ENCODE results near the gene EREG.

The EREG gene

GRCh38 chr4:74379912-74380311 lies 15.0 kb downstream of the EREG start:
- Histone ChIP-seq H3K4me3 (ENCODE audit: low read depth, low read length) (no peak overlapping the region), H3K27ac (no peak overlapping the region), H3K27me3 (replicated peaks) (no peaks in the 10 kb centered on the region), H3K36me3 (replicated peaks) (no peaks in the 10 kb centered on the region)
- in situ Hi-C loops (cut with HindIII; ENCODE audit: low pct_ligation_motif_present, low sequenced_read_pairs), result loop anchor here (25.0 kb wide), 1 partner anchor 157 kb away; no protein-coding TSS in a partner anchor
- no peak for DNase-seq
- no peak for TF ChIP-seq CTCF (IDR thresholded peaks at IDR 0.05; ENCODE audit: low read depth, low read length, missing control alignments)

GRCh38 chr4:74385386-74385785 lies 20.4 kb downstream of the EREG start:
- H3K36me3 ChIP-seq (replicated peaks), result no peaks in the 10 kb centered on the region
- H3K4me3 ChIP-seq (ENCODE audit: low read depth, low read length), result no peak overlapping the region
- no peak for TF ChIP-seq CTCF (IDR thresholded peaks at IDR 0.05; ENCODE audit: low read depth, low read length, missing control alignments)
- H3K27ac ChIP-seq, result no peak overlapping the region
- no peaks in the 10 kb centered on the region for H3K27me3 ChIP-seq (replicated peaks)
- in situ Hi-C loops (cut with HindIII; ENCODE audit: low pct_ligation_motif_present, low sequenced_read_pairs), result loop anchor here (25.0 kb wide), 1 partner anchor 152 kb away; no protein-coding TSS in a partner anchor
- no peak for DNase-seq

- Histone ChIP-seq H3K4me3 (ENCODE audit: low read depth, low read length) (no peak overlapping the region), H3K27ac (no peak overlapping the region), H3K36me3 (replicated peaks) (no peaks in the 10 kb centered on the region), H3K27me3 (replicated peaks) (no peaks in the 10 kb centered on the region)
- no peak for DNase-seq
- in situ Hi-C loops (cut with HindIII; ENCODE audit: low pct_ligation_motif_present, low sequenced_read_pairs), result loop anchor here (25.0 kb wide), 1 partner anchor 151 kb away; no protein-coding TSS in a partner anchor
- no peak for TF ChIP-seq CTCF (IDR thresholded peaks at IDR 0.05; ENCODE audit: low read depth, low read length, missing control alignments)
These were observed 21.2 kb downstream of the EREG start for GRCh38 chr4:74386159-74386558.

- H3K4me3 ChIP-seq (ENCODE audit: low read depth, low read length), result no peak overlapping the region
- in situ Hi-C loops (cut with HindIII; ENCODE audit: low pct_ligation_motif_present, low sequenced_read_pairs), result loop anchor here (25.0 kb wide), 1 partner anchor 150 kb away; no protein-coding TSS in a partner anchor
- H3K27me3 ChIP-seq (replicated peaks), result no peaks in the 10 kb centered on the region
- no peak overlapping the region for H3K27ac ChIP-seq
- TF ChIP-seq CTCF (IDR thresholded peaks at IDR 0.05; ENCODE audit: low read depth, low read length, missing control alignments), result no peak
- H3K36me3 ChIP-seq (replicated peaks), result no peaks in the 10 kb centered on the region
- DNase-seq, result no peak
These were observed 22.8 kb downstream of the EREG start for GRCh38 chr4:74387790-74388189.

- Histone ChIP-seq H3K27ac (no peak overlapping the region), H3K4me3 (ENCODE audit: low read depth, low read length) (no peak overlapping the region), H3K27me3 (replicated peaks) (no peaks in the 10 kb centered on the region), H3K36me3 (replicated peaks) (no peaks in the 10 kb centered on the region)
- TF ChIP-seq CTCF (IDR thresholded peaks at IDR 0.05; ENCODE audit: low read depth, low read length, missing control alignments), result no peak
- in situ Hi-C loops (cut with HindIII; ENCODE audit: low pct_ligation_motif_present, low sequenced_read_pairs), result loop anchor here (25.0 kb wide), 1 partner anchor 148 kb away; no protein-coding TSS in a partner anchor
- DNase-seq, result no peak
These were observed 24.5 kb downstream of the EREG start for GRCh38 chr4:74389494-74389893.

GRCh38 chr4:74390677-74391076 lies 25.7 kb downstream of the EREG start:
- in situ Hi-C loops (cut with HindIII; ENCODE audit: low pct_ligation_motif_present, low sequenced_read_pairs), result loop anchor here (25.0 kb wide), 1 partner anchor 147 kb away; no protein-coding TSS in a partner anchor
- Histone ChIP-seq H3K36me3 (replicated peaks) (no peaks in the 10 kb centered on the region), H3K4me3 (ENCODE audit: low read depth, low read length) (no peak overlapping the region), H3K27ac (no peak overlapping the region), H3K27me3 (replicated peaks) (no peaks in the 10 kb centered on the region)
- no peak for TF ChIP-seq CTCF (IDR thresholded peaks at IDR 0.05; ENCODE audit: low read depth, low read length, missing control alignments)
- no peak for DNase-seq

Data from brain microvascular endothelial cell (primary cell).